Aorta (tissue), 5 donors: ENCODE results near the gene PSME1. TPM values are rescaled to one million over a fixed set of nuclear protein-coding genes. Genes with fewer than 3 reads are reported as not detected.
A peak's percentile ranks its signal among the peaks of the same experiment; 100 is the strongest.

Experiments
- ATAC-seq: fragments of 200-7000 bp; cut with Tn5 transposase; one replicate; pipeline ENCODE4 v1.9.1; 2022; ENCODE audit warnings: moderate library complexity; ENCODE audit not compliant: low FRiP score
- DNase-seq, 2 donors: peaks; one replicate each; pipeline ENCODE4 v3.0.0-alpha.2; 2020
- H3K27ac ChIP-seq, 2 donors: one replicate each; pipeline ENCODE4 v1.5.1; 2013; ENCODE audit warnings: low read length in 2 of 2, mild to moderate bottlenecking in 2 of 2, moderate library complexity in 2 of 2, control low read depth in 1 of 2, inconsistent platforms in 1 of 2, low read depth in 1 of 2
- H3K27me3 ChIP-seq, 2 donors: one replicate each; pipeline ENCODE4 v1.6.1; 2013; ENCODE audit warnings: control low read depth in 1 of 2, low read length in 1 of 2, mild to moderate bottlenecking in 1 of 2, moderate library complexity in 1 of 2; ENCODE audit not compliant: insufficient read depth in 2 of 2, control insufficient read depth in 1 of 2
- H3K36me3 ChIP-seq, 2 donors: one replicate each; pipeline ENCODE4 v1.6.1; 2013; ENCODE audit warnings: control low read depth in 1 of 2, low read length in 1 of 2, mild to moderate bottlenecking in 1 of 2; ENCODE audit not compliant: insufficient read depth in 2 of 2, control insufficient read depth in 1 of 2
- H3K4me1 ChIP-seq, 2 donors: one replicate each; pipeline ENCODE4 v1.6.1; 2013; ENCODE audit warnings: low read length in 2 of 2, control low read depth in 1 of 2, mild to moderate bottlenecking in 1 of 2, moderate library complexity in 1 of 2; ENCODE audit not compliant: insufficient read depth in 2 of 2, control insufficient read depth in 1 of 2
- H3K4me3 ChIP-seq, 2 donors: one replicate each; pipeline ENCODE4 v1.5.1; 2013; ENCODE audit warnings: low read length in 2 of 2, control low read depth in 1 of 2, mild to moderate bottlenecking in 1 of 2
- H3K9me3 ChIP-seq: one replicate; pipeline ENCODE4 v1.6.1; 2013; ENCODE audit warnings: mild to moderate bottlenecking, low read length; ENCODE audit not compliant: control insufficient read depth
- WGBS, 2 donors: extraction: QIAGEN DNeasy Blood & Tissue Kit; methylation state at CpG; one replicate each; pipeline ENCODE4 v1.1.7; 2013; 5-methylcytosine and 5-hydroxymethylcytosine counted together
- intact Hi-C, 2 donors: fragments of 100-400 bp; cut with DNase I; formaldehyde crosslinking; loops; one replicate each; pipeline versions ENCODE4 v1.14.2 to v1.15.0; 2022
- polyA plus RNA-seq, 2 donors: library from polyadenylated mRNA; stranded (reverse); fragments of 200-250 nt; gene quantifications; one replicate each; pipeline ENCODE4 v1.2.3, GENCODE V29; 2013
- total RNA-seq, 2 donors: library from RNA; stranded (reverse); fragmentation: NEBNext Ultra II Directional; extraction: Animal tissue kit (Norgen Biotek cat#: 25700); gene quantifications; one replicate each; pipeline ENCODE4 v1.2.1, GENCODE V29; 2021
- donor health status: healthy with polysubstance abuse.
- donor health status: Bipolar disorder and iron deficiency.
- donor health status: DM: no; HTN: no; CAD: no.
- donor health status: DM: no; HTN: no; CAD: no.
- donor health status: DM: yes; HTN: yes; CAD: no.

PSME1 gene
- total and polyA plus RNA-seq, 4 donors, result 112 to 210 (median 166) TPM

DNA sequence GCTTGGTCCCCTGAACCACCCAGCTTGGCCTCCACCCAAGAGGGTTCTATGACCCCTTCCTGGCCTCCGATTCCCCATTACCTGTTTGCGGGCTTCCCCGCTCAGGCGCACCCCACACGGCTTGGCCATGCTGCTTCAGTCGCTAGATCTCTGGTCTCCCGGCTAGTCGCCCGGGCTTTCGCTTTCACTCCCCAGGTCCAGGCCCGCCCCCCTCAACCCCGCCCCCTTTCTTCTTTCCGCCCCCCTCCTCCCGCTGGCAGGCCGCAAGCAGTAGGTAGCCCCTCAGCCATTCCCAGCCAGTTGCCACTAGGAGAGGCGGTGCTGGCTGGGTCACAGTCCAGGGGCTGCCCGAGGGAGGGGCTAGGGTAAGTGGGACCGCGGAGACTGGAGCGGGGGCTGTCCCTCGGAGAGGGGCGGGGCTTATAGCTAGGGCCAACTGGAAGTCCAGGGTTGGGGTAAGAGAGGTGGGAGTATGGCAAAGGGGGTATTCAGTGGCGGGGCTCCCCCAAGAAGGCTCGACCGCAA lies 10.5 kb downstream of the PSME1 start, which contains the start of gene PSME2:
Gene PSME2, minus strand, starts transcription at position 158 of the 525 bp plus-strand sequence. Its CDS starts 29 bp downstream, at position 129.
- intact Hi-C loops, result loop anchor here (2.0 to 5.0 kb wide), 2 partner anchors 34 to 220 kb away; partner anchors contain the start of genes DCAF11 (in 1 of the 2) and NRL (in 1 of the 2)

DNA sequence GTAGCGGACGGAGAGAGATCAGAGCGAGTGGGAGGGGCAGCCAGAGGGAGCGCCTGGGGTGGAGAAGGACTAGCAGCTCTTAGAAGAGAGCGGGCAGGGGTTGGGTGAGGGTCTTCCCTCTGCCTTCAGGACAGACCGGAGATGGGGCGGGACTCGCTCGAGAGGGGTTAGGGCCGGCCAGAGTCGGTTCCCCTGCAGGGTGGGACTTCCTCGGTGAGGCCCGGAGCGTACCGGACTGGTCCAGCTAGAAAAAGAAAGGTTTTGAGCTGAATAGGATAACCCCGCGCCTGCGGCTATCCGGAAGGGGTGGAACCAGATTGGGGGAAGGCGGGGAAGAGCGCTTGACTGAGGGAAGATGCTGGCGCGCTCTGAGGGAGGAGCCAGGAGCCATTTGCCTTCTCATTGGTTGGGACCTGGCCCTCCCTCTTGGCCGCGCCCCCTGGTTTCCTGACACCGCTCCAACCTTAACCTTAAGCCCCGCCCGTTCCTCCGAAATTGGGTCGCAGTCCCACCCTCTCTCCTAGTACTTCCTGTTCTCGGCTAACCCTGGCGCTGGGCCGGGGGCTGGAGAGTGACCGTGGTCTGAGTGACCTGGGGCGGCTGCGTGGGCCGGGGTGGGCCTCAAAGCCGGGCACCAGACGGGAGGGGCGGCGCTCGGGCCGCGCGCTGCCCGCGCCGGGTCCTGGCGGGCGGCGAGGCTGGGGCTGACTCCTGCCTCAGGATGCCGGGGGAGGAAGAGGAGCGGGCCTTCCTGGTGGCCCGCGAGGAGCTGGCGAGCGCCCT lies 11.2 kb downstream of the PSME1 start, which contains the start of gene RNF31:
Gene RNF31, plus strand, starts transcription at position 521 of the 783 bp plus-strand sequence. Its CDS starts 201 bp downstream, at position 722.
- no peaks in the 10 kb centered on the region for H3K4me1 ChIP-seq
- peak; percentile 99 for DNase-seq
- no peaks in the 10 kb centered on the region for H3K9me3 ChIP-seq
- H3K27me3 ChIP-seq, result no peaks in the 10 kb centered on the region
- H3K27ac ChIP-seq, result peak within 1 kb of the TSS in 1 of 2 donors; percentile 61
- peak; percentile 97 for ATAC-seq
- intact Hi-C loops, result loop anchor here (2.0 to 5.0 kb wide), 2 partner anchors 35 to 220 kb away; partner anchors contain the start of genes DCAF11 (in 1 of the 2) and NRL (in 1 of the 2)
- peaks cover 0 to 3% of the 10 kb centered on the region in 2 donors for H3K36me3 ChIP-seq
- WGBS, 2 donors, result 1% methylated on average over 50 to 57 of the region's 57 CpGs
- H3K4me3 ChIP-seq, result peak within 1 kb of the TSS; percentile 46 to 52

More for the DNA sequence above, 10.5 kb downstream of the PSME1 start, which contains the start of gene PSME2:
- Histone ChIP-seq H3K27ac (peak within 1 kb of the TSS in 1 of 2 donors; percentile 61), H3K36me3 (no peaks in the 10 kb centered on the region), H3K4me1 (no peaks in the 10 kb centered on the region), H3K9me3 (no peaks in the 10 kb centered on the region), H3K4me3 (peak within 1 kb of the TSS; percentile 46 to 52), H3K27me3 (no peaks in the 10 kb centered on the region)
- 0 to 1% methylated on average over 24 to 25 of the region's 25 CpGs for WGBS, 2 donors
- DNase-seq (peak; percentile 97 to 98), ATAC-seq (peak; percentile 92)

DNA sequence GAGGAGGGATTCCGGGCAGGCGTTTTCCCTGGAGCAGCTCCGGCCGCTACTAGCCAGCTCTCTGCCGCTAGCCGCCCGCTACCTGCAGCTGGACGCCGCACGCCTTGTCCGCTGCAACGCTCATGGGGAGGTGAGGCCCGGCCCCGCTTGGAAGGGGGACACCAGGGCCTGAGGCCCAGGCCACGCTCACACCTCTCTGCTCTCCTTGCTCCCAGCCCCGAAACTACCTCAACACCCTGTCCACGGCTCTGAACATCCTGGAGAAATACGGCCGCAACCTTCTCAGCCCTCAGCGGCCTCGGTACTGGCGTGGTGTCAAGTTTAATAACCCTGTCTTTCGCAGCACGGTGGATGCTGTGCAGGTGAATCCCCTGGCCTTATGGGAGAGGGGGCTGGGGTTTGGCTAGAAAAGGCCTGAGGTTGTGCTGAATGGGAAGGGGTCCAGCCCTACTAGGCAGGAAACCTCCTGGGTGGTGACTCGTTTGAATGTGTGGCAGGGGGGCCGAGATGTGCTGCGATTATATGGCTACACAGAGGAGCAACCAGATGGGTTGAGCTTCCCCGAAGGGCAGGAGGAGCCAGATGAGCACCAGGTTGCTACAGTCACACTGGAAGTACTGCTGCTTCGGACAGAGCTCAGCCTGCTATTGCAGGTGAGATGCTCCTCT lies 11.9 kb downstream of the PSME1 start:
- Histone ChIP-seq H3K4me1 (no peaks in the 10 kb centered on the region), H3K4me3 (peak overlapping the region; percentile 46 to 52), H3K9me3 (no peaks in the 10 kb centered on the region), H3K27ac (peak overlapping the region in 1 of 2 donors; percentile 43), H3K36me3 (peaks cover 0 to 3% of the 10 kb centered on the region in 2 donors), H3K27me3 (no peaks in the 10 kb centered on the region)
- DNase-seq (no peak), ATAC-seq (no peak)
- WGBS, 2 donors, result 6 to 7% methylated on average over 29 of the region's 29 CpGs
- intact Hi-C loops, result loop anchor here (2.0 to 5.0 kb wide), 2 partner anchors 36 to 219 kb away; partner anchors contain the start of genes DCAF11 (in 1 of the 2) and NRL (in 1 of the 2)

DNA sequence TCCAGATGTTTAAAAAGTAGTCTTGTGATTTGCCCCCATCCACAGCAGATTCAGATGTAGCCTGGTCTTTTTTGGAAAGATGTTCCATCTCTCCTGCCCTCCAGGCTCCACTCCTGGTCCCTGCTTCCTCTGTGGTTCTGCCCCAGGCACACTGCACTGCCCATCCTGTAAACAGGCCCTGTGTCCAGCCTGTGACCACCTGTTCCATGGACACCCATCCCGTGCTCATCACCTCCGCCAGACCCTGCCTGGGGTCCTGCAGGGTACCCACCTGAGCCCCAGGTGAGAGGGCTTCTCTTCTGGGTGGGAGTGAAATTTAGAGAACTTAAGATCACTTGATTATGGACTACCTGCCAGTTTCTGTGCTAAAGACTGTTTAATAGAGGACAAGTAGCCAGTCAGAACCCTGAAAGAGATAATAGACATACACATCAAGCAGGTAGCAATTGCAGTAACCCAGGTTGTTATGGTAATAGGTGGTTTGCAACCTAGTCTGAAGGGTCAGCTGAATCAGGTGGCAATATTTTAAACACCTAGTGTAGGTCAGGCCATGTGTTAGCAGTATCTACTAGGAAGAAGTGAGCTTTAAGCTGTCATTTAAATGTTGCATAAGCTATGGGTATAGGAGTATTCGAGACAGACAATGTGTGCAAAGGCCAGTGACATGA lies 13.4 kb downstream of the PSME1 start:
- no peak overlapping the region for H3K4me3 ChIP-seq
- H3K4me1 ChIP-seq, result no peaks in the 10 kb centered on the region
- H3K9me3 ChIP-seq, result no peaks in the 10 kb centered on the region
- WGBS, 2 donors, result 91 to 95% methylated on average over 3 of the region's 3 CpGs
- DNase-seq, result peak in 1 of 2 donors; percentile 40
- no peaks in the 10 kb centered on the region for H3K27me3 ChIP-seq
- intact Hi-C loops, result loop anchor here in 1 of 2 donors (5.0 kb wide), 1 partner anchor 37 kb away; the partner anchor contains the start of genes DCAF11 and NRL
- no peak overlapping the region for H3K27ac ChIP-seq
- ATAC-seq, result no peak
- peaks cover 0 to 3% of the 10 kb centered on the region in 2 donors for H3K36me3 ChIP-seq

DNA sequence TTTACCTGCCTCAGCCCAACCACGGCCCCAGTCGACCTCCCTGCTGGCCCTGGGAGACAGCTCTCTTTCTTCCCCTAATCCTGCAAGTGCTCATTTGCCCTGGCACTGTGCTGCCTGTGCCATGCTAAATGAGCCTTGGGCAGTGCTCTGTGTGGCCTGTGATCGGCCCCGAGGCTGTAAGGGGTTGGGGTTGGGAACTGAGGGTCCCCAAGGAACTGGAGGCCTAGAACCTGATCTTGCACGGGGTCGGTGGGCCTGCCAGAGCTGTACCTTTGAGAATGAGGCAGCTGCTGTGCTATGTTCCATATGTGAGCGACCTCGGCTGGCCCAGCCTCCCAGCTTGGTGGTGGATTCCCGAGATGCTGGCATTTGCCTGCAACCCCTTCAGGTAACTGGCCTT lies 14.1 kb downstream of the PSME1 start:
- ATAC-seq, result no peak
- WGBS, 2 donors, result 86 to 88% methylated on average over 9 of the region's 9 CpGs
- Histone ChIP-seq H3K9me3 (no peaks in the 10 kb centered on the region), H3K36me3 (peaks cover 2 to 3% of the 10 kb centered on the region in 2 donors), H3K4me1 (no peaks in the 10 kb centered on the region), H3K27ac (no peak overlapping the region), H3K27me3 (no peaks in the 10 kb centered on the region), H3K4me3 (no peak overlapping the region)
- intact Hi-C loops, result no loop called here
- peak in 1 of 2 donors; percentile 47 for DNase-seq

DNA sequence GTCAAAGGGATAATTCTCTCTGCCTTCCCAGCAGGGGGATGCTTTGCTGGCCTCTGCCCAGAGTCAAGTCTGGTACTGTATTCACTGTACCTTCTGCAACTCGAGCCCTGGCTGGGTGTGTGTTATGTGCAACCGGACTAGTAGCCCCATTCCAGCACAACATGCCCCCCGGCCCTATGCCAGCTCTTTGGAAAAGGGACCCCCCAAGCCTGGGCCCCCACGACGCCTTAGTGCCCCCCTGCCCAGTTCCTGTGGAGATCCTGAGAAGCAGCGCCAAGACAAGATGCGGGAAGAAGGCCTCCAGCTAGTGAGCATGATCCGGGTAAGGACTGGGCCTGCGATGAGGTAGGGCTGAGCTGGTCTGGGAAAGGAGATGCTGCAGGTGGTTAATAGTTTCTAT lies 14.6 kb downstream of the PSME1 start:
- Histone ChIP-seq H3K4me1 (no peaks in the 10 kb centered on the region), H3K9me3 (no peaks in the 10 kb centered on the region), H3K4me3 (no peak overlapping the region), H3K27ac (no peak overlapping the region), H3K36me3 (peaks cover 5 to 8% of the 10 kb centered on the region in 2 donors), H3K27me3 (no peaks in the 10 kb centered on the region)
- DNase-seq (no peak), ATAC-seq (no peak)
- intact Hi-C loops, result no loop called here
- 86 to 90% methylated on average over 9 of the region's 9 CpGs for WGBS, 2 donors

DNA sequence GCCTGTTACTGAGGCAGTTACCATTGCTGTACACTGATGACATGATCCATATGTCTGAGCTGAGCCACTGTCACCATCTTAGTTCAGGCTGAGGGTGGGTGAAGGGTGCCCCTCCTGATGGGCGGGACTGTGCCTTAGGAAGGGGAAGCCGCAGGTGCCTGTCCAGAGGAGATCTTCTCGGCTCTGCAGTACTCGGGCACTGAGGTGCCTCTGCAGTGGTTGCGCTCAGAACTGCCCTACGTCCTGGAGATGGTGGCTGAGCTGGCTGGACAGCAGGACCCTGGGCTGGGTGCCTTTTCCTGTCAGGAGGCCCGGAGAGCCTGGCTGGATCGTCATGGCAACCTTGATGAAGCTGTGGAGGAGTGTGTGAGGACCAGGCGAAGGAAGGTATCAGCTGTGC lies 15.0 kb downstream of the PSME1 start:
- Histone ChIP-seq H3K36me3 (peaks cover 5 to 11% of the 10 kb centered on the region in 2 donors), H3K27me3 (no peaks in the 10 kb centered on the region), H3K4me1 (no peaks in the 10 kb centered on the region), H3K9me3 (no peaks in the 10 kb centered on the region), H3K27ac (no peak overlapping the region), H3K4me3 (no peak overlapping the region)
- no peak for DNase-seq
- no peak for ATAC-seq
- 82 to 85% methylated on average over 9 of the region's 9 CpGs for WGBS, 2 donors
- intact Hi-C loops, result no loop called here
